Large intestine (tissue), 3 donors: ENCODE results near the gene OR2A2. TPM values are rescaled to one million over a fixed set of nuclear protein-coding genes. Genes with fewer than 3 reads are reported as not detected.

Experiments
- DNase-seq, 2 donors: peaks; one replicate each; pipeline versions ENCODE4 v3.0.0 to v3.0.0-alpha.2; 2013
- H3K27ac ChIP-seq: one replicate; pipeline ENCODE4 v1.5.1; 2013; ENCODE audit warnings: low read length
- H3K27me3 ChIP-seq: 2 replicates; pipeline ENCODE4 v1.6.1; 2013; ENCODE audit warnings: low read length; ENCODE audit not compliant: control insufficient read depth, insufficient read depth
- H3K36me3 ChIP-seq: 2 replicates; pipeline ENCODE4 v1.6.1; 2013; ENCODE audit warnings: low read length; ENCODE audit not compliant: control insufficient read depth, insufficient read depth
- H3K4me1 ChIP-seq: one replicate; pipeline ENCODE4 v1.6.1; 2013; ENCODE audit warnings: low read length; ENCODE audit not compliant: control insufficient read depth, insufficient read depth
- H3K4me3 ChIP-seq: one replicate; pipeline ENCODE4 v1.5.1; 2013; ENCODE audit warnings: low read length
- H3K9me3 ChIP-seq: one replicate; pipeline ENCODE4 v1.6.1; 2013; ENCODE audit warnings: mild to moderate bottlenecking, low read depth, low read length, moderate library complexity; ENCODE audit not compliant: control insufficient read depth
- WGBS: methylation state at CpG from one replicate; pipeline ENCODE4 v1.1.5; 2013; ENCODE audit warnings: low lambda C conversion rate; ENCODE audit not compliant: insufficient coverage; 5-methylcytosine and 5-hydroxymethylcytosine counted together
- polyA plus RNA-seq: library from polyadenylated mRNA; unstranded; fragments of 120-200 nt; gene quantifications from one replicate; pipeline ENCODE4 v1.2.1, GENCODE V29; 2013

Gene OR2A2
- polyA plus RNA-seq, 1 donor = not detected

GRCh38 chr7:144134116-144134515 lies 24.7 kb downstream of the OR2A2 start:
- no CpG with 5 or more reads among the region's 1 CpG for WGBS
- Histone ChIP-seq H3K27ac (no peak overlapping the region), H3K9me3 (no peaks in the 10 kb centered on the region), H3K4me1 (no peaks in the 10 kb centered on the region), H3K27me3 (no peaks in the 10 kb centered on the region), H3K4me3 (no peak overlapping the region), H3K36me3 (no peaks in the 10 kb centered on the region)
- DNase-seq = no peak

GRCh38 chr7:144137501-144137900 lies 28.1 kb downstream of the OR2A2 start:
- no peak overlapping the region for H3K4me3 ChIP-seq
- WGBS = no CpG with 5 or more reads among the region's 1 CpG
- H3K4me1 ChIP-seq = no peaks in the 10 kb centered on the region
- H3K27me3 ChIP-seq = no peaks in the 10 kb centered on the region
- H3K36me3 ChIP-seq = no peaks in the 10 kb centered on the region
- no peaks in the 10 kb centered on the region for H3K9me3 ChIP-seq
- DNase-seq = no peak
- H3K27ac ChIP-seq = no peak overlapping the region

GRCh38 chr7:144142187-144142586 lies 32.8 kb downstream of the OR2A2 start:
- no peak overlapping the region for H3K27ac ChIP-seq
- no peaks in the 10 kb centered on the region for H3K27me3 ChIP-seq
- H3K9me3 ChIP-seq = peaks cover 4% of the 10 kb centered on the region
- H3K36me3 ChIP-seq = no peaks in the 10 kb centered on the region
- DNase-seq = no peak
- H3K4me1 ChIP-seq = no peaks in the 10 kb centered on the region
- no peak overlapping the region for H3K4me3 ChIP-seq
- no CpG with 5 or more reads among the region's 3 CpGs for WGBS

- Histone ChIP-seq H3K27ac (no peak overlapping the region), H3K27me3 (no peaks in the 10 kb centered on the region), H3K36me3 (no peaks in the 10 kb centered on the region), H3K9me3 (peaks cover 14% of the 10 kb centered on the region), H3K4me3 (no peak overlapping the region), H3K4me1 (no peaks in the 10 kb centered on the region)
- no CpG with 5 or more reads among the region's 3 CpGs for WGBS
- DNase-seq = no peak
Observed at GRCh38 chr7:144144426-144144825, 35.0 kb downstream of the OR2A2 start.

- no peaks in the 10 kb centered on the region for H3K4me1 ChIP-seq
- H3K9me3 ChIP-seq = peaks cover 14% of the 10 kb centered on the region
- DNase-seq = no peak
- WGBS = 86% methylated on average over 2 of the region's 2 CpGs
- no peaks in the 10 kb centered on the region for H3K27me3 ChIP-seq
- H3K27ac ChIP-seq = no peak overlapping the region
- no peaks in the 10 kb centered on the region for H3K36me3 ChIP-seq
- no peak overlapping the region for H3K4me3 ChIP-seq
Observed at GRCh38 chr7:144148224-144148827, 38.9 kb downstream of the OR2A2 start.

- no CpG with 5 or more reads among the region's 1 CpG for WGBS
- no peaks in the 10 kb centered on the region for H3K4me1 ChIP-seq
- no peaks in the 10 kb centered on the region for H3K36me3 ChIP-seq
- H3K4me3 ChIP-seq = no peak overlapping the region
- H3K9me3 ChIP-seq = no peaks in the 10 kb centered on the region
- H3K27ac ChIP-seq = no peak overlapping the region
- DNase-seq = no peak
- no peaks in the 10 kb centered on the region for H3K27me3 ChIP-seq
Observed at GRCh38 chr7:144158861-144159260, 49.5 kb downstream of the OR2A2 start.

Other genes starting within 250 kb of the OR2A2 start
- gene TCAF1, start 207.4 kb upstream of the OR2A2 start, polyA plus RNA-seq = 54.1 TPM
- not detected for gene OR2F2, start 174.3 kb upstream of the OR2A2 start, polyA plus RNA-seq
- 0.13 TPM for gene OR2F1, start 154.7 kb upstream of the OR2A2 start, polyA plus RNA-seq
- not detected for gene OR6B1, start 109.3 kb upstream of the OR2A2 start, polyA plus RNA-seq
- under 0.01 TPM for gene OR2A5, start 60.6 kb upstream of the OR2A2 start, polyA plus RNA-seq
- gene OR2A25, start 39.8 kb upstream of the OR2A2 start, polyA plus RNA-seq = not detected
- gene OR2A12, start 23.3 kb upstream of the OR2A2 start, polyA plus RNA-seq = 0.04 TPM
- 0.07 TPM for gene OR2A14, start 13.6 kb downstream of the OR2A2 start, polyA plus RNA-seq
- gene CTAGE4, start 73.9 kb downstream of the OR2A2 start, polyA plus RNA-seq = 18.7 TPM
- gene ARHGEF35, start 86.2 kb downstream of the OR2A2 start, polyA plus RNA-seq = 30.6 TPM
- gene OR2A42, start 130.0 kb downstream of the OR2A2 start, polyA plus RNA-seq = 0.34 TPM
- gene OR2A7, start 155.2 kb downstream of the OR2A2 start, polyA plus RNA-seq = 16.7 TPM
- gene CTAGE8, start 159.7 kb downstream of the OR2A2 start, polyA plus RNA-seq = 11.2 TPM
- 0.94 TPM for gene OR2A1, start 202.8 kb downstream of the OR2A2 start, polyA plus RNA-seq
- 41.1 TPM for gene ARHGEF5, start 245.8 kb downstream of the OR2A2 start, polyA plus RNA-seq